GM19035 (cell line): ENCODE measurements around the gene PELI2.
"Not testable (repeated sequence)": the region's sequence is repeated elsewhere in the genome, so short reads cannot be mapped to it uniquely, and the experiment has no call there.

Experiments
- ATAC-seq: cut with Tn5 transposase; IDR thresholded peaks from one replicate; pipeline ENCODE4 v1.9.1; 2021; ENCODE audit not compliant: unreplicated experiment

The PELI2 gene

DNA sequence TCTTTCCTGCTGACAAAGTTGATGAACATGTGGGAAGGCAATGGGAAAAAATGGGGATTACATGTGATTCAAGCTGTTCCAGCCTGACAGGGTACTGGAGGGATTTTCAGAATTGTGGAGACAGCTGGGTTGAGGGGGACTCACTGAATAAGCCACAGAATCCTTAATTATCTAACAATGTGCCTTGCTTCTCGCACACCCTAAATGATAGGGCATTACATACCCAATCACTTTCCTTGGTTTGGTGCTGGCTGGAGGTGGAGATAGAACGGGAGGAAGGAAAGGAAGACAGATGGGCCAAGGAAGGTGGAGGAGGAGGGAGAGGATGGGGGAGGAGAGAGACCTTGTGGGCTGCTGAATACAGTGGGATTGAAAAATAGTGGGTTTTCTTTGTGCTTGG lies 20.7 kb downstream of the PELI2 start:
- ATAC-seq, result no peak

DNA sequence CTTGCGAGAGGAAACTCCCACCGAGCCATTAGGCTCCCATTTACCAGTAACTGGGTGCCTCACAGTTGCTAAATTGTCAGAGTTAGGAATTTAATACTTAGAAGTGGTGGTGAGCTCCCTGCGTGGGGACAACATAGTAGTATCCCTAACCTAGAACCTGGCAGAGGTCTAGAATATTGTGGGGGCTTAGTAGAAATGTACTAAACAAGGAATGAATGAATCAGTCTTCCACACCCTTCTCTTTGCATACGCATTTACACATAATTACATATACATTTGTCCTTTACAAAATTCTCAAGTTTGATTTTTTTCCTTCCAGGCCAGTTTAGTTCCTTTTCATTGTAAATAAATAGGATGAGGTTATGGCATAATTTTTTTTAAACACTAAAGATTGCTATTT lies 24.1 kb downstream of the PELI2 start:
- no peak for ATAC-seq

- ATAC-seq, result no peak
These were observed 24.8 kb downstream of the PELI2 start for GRCh38 chr14:56143025-56143424.

DNA sequence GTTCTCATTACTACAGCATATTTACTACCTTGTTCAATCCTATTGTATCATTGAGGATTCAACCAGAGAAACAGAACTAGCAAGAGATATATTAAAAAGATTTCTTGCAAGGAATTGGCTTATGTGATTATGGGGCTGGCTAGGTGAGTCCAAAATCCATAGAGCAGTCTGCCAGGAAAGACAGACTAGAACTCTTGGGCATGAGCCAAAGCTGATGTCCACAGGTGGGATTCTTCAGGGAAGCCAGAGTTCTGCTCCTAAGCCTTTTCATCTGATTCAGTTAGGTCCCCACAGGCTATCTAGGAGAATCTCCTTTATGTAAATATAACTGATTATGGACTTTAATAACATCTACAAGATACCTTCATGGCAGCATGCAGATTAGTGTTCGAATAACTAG lies 26.0 kb downstream of the PELI2 start:
- no peak for ATAC-seq

DNA sequence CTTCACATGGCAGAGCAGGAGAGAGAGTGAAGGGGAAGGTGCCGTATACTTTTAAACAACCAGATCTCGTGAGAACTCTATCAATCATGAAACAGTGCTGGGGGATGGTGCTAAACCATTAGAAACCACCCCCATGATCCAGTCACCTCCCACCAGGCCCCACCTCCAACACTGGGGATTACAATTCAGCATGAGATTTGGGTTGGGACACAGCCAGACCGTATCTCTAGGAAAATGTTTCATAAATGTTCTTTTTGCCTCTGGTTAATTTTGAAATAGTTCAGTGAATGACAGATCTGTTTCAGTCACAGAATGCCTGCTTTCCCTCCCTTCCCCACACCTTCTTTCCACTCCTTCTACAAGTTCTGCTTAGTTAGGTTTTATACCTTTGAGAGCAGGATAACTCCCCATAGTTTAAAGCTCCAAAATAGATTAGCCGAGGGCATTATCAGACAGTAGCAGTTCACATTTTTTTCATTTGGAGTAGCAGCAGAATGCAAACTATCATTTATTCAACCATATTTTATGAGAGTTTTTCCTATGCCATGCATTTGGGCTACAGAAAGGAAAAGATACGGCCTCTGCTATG lies 27.1 kb downstream of the PELI2 start:
- no peak for ATAC-seq

DNA sequence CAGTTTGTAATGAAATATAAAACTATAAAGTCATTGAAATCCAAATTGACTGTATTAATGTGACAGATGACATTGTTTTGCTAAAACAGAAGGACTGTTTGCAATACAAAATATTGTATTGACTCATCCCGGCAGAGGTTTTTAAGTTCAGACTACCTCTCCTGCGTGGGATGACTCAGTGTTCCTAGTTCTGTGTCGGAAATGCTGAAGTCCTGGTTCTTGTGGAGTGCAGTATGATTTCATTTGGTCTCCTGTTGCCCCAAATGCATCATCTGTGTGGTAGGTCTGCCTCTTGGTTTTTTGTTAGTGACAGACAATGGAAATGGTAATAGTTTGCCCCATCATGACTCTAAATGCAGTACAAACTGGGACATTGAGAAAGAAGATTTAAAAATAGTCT lies 27.8 kb downstream of the PELI2 start:
- ATAC-seq, result no peak

GRCh38 chr14:56147449-56147848 lies 29.2 kb downstream of the PELI2 start:
- ATAC-seq, result no peak

DNA sequence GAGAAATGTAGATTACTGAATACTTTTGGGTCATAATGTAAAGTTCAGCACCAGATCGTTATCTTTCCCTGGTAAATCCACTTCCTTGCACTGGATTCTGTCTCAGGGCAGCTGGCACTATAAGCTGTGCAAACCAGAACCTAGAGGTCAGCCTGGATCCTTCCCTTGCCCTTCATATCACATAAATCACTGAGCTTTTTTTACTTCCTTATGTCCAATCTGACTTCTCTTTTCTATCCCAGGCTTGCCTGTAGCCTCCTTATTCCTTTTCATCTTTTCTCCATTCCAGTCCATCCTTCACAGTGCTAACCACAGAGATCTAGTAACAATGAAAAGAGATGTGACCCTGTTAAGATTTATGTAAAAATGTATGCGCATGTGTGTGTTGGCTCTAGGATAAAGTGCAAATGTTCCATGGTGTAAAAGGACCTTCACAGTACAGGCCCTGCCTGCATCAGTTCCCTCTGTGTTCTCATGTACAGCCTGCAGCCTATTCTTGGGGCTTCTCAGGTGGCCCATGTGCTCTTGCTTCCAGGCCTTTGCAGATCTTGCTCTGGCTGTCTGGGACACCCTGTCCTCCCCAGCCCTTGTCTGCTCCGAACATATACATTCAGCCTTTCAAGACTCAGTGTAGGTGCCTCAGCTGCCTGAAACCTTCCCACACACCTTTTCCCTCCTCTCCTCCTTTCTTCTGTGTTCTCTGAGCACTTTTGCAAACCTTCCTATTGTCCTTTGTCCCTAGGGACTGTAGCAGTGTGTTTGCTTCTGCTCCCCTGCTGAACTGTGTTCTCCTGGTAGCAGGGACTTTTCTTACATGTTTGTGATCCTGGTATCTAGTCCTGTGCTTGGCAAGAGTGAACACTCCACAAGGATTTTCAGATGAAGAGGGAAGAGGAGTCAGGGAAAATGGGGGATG lies 30.0 kb downstream of the PELI2 start:
- no peak for ATAC-seq

DNA sequence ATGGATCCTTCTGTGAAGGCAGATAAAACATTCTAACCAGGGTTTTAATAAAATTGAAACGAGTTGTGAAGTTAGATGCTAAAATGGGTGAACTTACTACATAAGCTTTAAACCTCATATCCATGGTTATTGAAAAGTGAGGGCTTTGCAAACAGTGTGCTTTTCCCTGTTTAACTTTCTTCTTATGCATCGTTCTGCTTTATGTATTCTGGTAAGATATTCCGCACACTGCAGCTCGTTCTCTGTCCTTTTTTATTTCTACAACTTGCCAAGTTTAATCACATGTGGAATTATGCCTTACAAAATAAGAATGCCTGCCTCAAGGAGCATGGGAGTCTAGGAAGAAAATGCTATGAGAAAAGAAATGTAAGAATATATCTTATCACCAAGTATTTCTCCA lies 30.9 kb downstream of the PELI2 start:
- no peak for ATAC-seq

- ATAC-seq, result no peak
These were observed 31.8 kb downstream of the PELI2 start for GRCh38 chr14:56149995-56150394.

- no peak for ATAC-seq
These were observed 32.6 kb downstream of the PELI2 start for GRCh38 chr14:56150645-56151345.

- ATAC-seq, result no peak
These were observed 34.0 kb downstream of the PELI2 start for GRCh38 chr14:56152221-56152620.

DNA sequence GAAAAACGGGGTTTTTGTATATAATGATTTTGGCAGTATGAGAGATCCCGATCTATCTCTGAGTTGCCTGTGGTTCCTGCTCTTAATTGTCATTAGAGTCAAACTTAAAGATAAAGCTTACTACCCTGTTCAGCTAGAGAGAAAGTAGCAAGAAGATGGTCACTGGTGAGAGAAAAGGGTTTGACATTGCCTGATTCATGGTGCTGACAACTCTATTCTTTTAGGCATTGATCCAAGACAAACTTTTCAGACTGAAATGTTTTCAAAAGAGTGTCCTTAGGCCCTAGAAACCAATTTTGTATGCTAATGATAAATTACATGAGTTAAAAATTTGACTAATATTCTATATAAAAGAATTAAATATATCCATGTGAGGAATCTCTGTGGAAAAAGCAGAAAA lies 35.1 kb downstream of the PELI2 start:
- ATAC-seq, result no peak

GRCh38 chr14:56154321-56154720 lies 36.1 kb downstream of the PELI2 start:
- no peak for ATAC-seq

DNA sequence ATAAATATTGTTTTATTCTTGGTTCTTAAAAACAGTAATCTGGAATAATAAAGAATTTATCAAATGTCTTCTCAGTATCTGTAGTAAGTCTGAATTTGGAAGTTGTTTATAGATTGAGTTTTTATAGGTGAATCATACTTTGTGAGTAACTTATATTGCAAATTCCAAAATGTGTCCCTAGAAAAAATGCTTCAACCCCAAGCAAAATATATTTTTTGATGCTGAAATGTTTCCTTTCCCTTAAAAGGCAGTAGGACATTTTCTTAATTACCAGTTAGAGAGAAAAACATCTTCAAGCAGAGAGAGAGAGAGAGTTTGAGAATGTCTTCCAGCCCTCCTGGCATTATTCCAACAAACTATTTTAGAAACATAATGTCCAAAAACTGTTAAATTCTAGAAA lies 37.9 kb downstream of the PELI2 start:
- ATAC-seq, result no peak

DNA sequence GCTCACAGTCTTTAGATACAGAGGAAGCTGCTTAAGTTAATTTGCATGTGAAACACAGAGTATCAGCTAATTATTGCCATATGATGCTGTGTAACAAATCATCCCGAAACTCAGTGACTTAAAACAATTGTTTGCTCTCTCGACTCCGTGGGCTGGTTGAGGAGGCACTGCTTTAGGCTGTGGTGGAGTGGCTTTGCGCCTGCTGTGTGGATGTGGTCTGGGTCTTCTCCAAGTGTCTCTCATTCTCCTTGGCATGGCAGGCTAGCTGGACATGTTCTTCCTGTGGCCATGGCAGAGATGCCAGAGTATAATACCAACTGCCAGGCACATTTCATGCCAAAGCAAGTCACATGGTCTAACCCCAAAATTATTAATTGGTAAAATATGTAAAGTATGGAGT lies 40.9 kb downstream of the PELI2 start:
- no peak for ATAC-seq

DNA sequence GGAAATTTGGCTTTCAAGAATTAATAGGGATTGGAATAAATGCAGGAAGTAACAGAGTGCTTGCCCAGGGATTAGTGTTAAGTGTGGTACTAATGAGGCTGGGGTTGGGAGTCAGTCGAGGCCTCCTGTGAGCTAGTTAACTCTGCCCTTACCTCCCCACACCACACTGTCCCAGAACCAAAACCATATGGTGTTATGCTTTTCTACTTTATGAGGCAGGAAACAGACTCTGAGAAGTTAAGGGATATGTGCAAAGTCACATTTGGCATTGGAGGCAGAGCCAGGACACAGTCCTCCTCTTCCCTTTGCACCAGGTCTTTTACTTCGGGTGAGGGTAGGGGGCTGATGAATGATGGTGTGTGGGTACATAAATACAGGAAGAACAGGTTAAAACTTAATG lies 41.9 kb downstream of the PELI2 start:
- no peak for ATAC-seq

GRCh38 chr14:56161658-56162057 lies 43.4 kb downstream of the PELI2 start:
- ATAC-seq, result no peak

DNA sequence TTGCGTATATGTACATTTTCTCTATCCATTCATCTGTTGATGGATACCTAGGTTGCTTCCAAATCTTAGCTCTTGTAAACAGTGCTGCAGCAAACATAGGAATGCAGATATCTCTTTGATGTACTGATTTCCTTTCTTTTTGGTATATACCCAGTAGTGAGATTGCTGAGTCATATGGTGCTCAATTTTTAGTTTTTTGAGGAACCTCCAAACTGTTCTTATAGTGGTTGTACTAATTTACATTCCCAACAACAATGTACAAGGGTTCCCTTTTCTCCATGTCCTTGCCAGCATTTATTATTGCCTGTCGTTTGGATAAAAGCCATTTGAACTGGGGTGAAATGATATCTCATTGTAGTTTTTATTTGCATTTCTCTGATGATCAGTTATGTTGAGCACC lies 44.3 kb downstream of the PELI2 start:
- ATAC-seq, result no peak

DNA sequence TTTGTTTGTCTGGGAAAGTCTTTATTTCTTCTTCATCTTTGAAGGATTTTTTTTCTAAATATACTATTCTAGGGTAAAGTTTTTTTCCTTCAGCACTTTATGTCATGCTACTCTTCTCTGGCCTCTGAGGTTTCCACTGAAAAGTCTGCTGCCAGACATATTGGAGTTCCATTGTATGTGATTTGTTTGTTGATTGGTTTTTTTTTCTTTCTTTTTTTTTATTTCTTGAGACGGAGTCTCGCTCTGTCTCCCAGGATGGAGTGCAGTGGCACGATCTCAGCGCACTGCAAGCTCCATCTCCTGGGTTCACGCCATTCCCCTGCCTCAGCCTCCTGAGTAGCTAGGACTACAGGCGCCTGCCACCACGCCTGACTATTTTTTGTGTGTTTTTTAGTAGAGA lies 48.4 kb downstream of the PELI2 start:
- not testable (repeated sequence) for ATAC-seq

DNA sequence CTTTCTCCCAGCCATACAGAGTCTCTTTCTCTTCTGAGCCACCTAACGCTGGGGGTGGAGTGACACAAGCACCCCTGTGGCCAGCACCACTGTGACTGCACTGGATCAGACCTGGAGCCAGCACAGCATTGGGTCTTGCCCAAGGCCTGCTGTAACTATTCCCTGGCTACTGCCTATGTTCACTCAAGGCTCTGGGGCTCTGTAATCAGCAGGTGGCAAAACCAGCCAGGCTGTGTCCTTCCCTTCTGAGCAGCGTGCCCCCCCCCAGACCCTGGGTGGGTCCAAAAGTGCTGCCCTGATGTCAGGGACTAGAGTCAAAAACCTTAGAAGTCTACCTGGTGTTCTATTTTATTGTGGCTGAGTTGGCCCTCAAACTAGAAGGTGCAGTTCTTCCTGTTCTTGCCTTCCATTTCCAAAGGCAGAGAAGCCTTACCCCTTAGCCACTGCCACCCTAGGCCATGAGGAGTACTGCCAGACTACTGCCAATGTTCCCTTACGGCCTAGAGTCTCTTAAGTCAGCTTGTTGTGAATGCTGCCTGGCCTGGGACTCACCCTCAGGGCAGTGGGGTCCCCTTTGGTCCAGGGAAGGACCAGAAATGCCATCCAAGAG lies 49.9 kb downstream of the PELI2 start:
- ATAC-seq, result no peak

- ATAC-seq, result no peak
These were observed 51.8 kb downstream of the PELI2 start for GRCh38 chr14:56170028-56170427.
